GDM1 (cell line): ENCODE data around the gene TMEM88.
"Not testable (repeated sequence)": the region's sequence is repeated elsewhere in the genome, so short reads cannot be mapped to it uniquely, and the experiment has no call there.

Experiments
- DNase-seq: peaks from one replicate; lab custom pipeline; 2025; lab: John Stamatoyannopoulos, UW

TMEM88 gene

GRCh38 chr17:7856011-7856810 is 1.3 kb downstream of the TMEM88 start:
- peak; percentile 60 for DNase-seq

- DNase-seq = peak; percentile 98
These were observed 2.2 kb downstream of the TMEM88 start, which contains the start of gene NAA38 for GRCh38 chr17:7856811-7857712. Gene NAA38 (minus strand): TSS chr17:7857559. CDS start chr17:7857463, 96 bp downstream.

DNA sequence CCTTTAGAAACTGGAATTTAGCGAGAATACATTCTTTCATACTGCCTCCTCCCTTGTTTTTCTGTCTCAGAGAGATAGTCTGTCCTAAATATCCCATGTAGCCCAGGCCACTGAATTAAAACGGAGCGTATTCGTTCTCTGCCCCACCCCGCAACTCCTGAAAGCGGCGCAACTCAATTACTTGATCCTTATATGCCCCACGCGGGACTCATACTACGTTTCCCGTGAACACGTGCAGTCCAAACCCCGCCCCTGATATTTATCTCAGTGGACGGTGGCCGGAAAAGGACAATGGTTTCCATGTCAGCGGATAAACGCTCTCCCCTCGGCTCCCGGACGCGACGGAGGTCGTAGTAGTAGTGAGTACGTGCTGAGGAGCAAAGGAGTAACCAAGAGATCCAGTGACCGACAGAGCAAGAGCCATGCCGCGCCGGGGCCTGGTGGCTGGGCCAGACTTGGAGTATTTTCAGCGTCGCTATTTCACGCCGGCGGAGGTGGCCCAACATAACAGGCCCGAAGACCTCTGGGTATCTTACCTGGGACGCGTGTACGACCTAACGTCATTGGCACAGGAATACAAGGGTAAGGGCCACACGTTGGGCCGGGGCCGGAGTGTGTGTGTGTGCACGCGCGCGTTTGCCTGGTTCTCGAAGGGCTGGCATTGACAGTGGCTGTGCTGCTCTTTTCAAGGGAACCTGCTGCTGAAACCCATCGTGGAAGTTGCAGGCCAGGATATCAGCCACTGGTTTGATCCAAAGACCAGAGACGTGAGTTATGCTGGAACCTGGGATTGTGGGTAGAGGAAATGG is 3.1 kb downstream of the TMEM88 start, which contains the start of gene CYB5D1:
TSS of gene CYB5D1 (plus strand) at position 291 of the 809 bp plus-strand sequence. CDS start at position 423, 132 bp downstream.
- DNase-seq = peak; percentile 91

GRCh38 chr17:7858522-7858810 is 3.6 kb downstream of the TMEM88 start:
- no peak for DNase-seq

DNA sequence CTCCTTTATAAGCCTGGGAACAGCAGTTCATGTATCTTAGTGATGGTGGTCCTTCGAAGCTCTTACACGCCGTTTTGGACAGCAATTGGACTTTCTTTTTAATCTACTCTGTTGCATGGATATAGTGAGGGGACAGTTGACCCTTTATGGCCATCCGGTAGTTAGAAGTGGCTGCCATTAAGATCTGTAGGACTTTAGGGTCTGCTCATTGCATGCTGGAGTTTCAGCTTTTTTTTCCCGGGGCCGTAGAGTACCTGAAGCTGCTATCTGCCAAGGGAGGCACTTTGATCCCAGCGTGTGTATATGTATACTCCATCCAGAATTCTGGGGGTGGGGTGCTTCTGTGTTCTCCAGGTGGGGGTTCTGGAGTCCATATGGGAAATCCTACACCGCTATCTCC is 4.2 kb downstream of the TMEM88 start:
- DNase-seq = no peak

DNA sequence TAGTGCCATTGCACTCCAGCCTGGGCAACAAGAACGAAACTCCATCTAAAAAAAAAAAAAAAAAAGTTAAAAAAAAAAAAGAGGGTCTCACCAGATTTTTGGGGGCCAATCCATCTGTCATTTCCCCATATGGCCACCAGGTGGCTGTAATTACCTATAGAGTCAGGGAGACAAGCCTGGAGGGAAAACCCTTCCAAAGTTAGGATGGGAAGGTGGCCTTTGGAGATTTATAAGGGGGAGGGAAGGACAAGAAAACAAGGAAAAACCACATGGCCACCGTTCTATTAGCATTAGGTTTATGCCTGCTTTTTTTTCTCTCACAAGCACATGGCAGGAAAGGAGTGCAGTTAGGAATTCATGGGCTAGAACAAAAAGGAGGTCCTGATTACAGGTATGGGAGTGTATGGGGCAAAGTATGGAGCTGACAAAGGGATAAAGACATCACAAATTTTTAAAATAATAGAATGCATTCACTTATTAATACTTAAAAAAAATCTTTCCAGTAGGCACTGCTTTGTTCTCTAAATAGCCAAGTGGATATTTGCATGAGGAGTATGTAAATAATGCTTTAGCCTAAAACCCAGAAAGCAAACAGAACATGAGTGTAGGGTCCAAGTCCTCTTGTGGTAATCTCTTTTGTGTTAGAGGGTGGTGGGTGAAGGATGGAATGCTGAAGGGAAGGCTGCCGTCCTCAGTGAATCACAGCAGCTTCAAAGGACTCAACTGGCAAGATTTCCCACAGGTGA is 8.0 kb downstream of the TMEM88 start:
- peak; percentile 15 for DNase-seq

DNA sequence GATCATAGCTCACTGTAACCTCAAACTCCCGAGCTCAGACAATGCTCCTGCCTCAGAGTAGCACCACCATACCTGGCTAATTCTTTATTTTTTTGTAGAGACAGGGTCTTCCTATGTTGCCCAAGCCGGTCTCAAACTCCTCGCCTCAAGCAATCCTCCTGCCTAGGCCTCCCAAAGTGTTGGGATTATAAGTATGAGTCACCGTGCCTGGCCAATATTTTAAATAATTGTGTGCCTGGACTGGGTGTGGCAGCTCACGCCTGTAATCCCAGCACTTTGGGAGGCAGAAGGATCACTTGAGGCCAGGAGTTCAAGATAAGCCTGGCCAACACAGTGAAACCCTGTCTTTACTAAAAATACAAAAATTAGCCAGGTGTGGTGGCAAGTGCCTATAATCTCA is 9.5 kb downstream of the TMEM88 start:
- not testable (repeated sequence) for DNase-seq

- no peak for DNase-seq
These were observed 10.3 kb downstream of the TMEM88 start for GRCh38 chr17:7864995-7865650.

GRCh38 chr17:7867881-7868329 is 13.0 kb downstream of the TMEM88 start:
- peak; percentile 66 for DNase-seq

DNA sequence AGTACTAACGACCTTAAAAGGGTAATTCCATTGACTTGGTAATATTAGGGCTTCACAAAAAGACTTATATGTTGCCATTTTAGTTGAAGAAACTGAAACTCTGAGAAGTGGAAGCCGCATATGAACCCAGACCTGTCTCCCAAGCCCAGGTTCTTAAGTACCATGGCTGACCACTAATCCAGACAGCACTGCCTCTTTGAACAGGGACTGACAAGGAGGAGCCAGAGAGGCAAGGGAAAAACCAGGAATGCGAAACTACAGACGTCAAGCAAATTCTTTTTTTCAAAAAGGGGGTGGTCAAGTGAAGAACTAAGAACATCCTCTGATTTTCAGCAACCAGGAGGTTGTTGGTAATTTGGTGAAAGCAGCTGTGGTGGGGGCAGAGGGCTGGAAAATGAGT is 18.2 kb downstream of the TMEM88 start:
- DNase-seq = no peak

DNA sequence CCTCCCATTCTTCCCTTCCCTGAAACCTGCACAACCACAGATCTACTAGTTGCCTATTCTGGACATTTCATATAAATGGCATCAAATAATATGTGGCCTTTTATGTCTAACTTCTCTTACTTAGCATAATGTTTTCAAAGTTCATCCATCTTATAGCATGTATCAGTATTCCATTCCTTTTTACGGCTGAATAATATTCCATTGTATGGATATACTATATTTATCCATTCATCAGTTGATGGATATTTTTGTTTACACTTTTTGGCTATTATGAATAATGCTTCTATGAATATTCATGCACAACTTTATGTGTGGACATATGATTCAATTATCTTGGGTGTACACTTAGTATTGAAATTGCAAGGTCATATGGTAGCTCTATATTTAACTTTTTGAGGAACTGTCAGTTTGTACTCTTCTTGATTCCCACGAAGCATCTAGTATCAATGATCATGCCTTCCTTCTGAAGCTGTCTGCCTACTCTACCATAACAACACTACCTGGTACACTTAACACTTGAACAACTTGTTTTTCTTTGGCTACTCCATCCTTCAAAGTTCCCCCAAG is 21.0 kb downstream of the TMEM88 start:
- DNase-seq = no peak

GRCh38 chr17:7878234-7878633 is 23.4 kb downstream of the TMEM88 start:
- DNase-seq = no peak

DNA sequence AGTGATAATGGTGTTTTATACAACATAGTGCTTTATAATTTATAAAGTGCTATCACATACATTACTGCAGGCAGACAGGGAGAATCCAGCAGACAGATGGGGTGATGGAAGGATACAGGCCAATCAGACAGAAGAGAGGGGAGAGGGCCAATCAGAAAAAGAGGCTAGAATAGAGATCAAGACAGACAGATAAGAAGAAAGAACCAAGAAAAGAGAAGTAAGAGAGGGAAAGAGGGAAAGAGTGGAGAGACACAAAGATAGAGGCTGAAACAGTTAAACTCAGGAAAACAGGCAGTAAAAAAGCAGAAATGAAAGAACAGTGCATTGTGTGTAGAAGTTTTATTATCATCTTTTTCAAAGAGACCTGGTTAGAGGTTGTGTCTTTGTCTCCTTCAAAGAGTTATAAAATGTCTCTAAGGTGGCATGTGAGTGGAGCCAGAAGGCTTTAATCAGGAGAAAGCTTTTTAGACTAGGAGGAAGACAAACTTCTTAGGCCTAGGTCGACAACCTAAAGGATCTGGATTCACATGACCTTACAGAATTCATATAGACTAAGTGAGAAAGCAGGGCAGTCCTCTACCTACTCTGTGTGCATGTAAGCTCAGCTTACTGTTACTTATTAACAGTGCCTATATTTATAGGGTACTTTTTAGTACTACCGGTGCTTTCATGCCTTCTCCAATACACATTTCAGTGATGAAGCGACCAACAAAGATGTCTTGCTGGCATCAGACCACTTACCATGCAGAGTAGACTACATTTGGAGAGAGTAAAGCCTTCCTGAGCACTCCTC is 25.4 kb downstream of the TMEM88 start:
- DNase-seq = no peak

DNA sequence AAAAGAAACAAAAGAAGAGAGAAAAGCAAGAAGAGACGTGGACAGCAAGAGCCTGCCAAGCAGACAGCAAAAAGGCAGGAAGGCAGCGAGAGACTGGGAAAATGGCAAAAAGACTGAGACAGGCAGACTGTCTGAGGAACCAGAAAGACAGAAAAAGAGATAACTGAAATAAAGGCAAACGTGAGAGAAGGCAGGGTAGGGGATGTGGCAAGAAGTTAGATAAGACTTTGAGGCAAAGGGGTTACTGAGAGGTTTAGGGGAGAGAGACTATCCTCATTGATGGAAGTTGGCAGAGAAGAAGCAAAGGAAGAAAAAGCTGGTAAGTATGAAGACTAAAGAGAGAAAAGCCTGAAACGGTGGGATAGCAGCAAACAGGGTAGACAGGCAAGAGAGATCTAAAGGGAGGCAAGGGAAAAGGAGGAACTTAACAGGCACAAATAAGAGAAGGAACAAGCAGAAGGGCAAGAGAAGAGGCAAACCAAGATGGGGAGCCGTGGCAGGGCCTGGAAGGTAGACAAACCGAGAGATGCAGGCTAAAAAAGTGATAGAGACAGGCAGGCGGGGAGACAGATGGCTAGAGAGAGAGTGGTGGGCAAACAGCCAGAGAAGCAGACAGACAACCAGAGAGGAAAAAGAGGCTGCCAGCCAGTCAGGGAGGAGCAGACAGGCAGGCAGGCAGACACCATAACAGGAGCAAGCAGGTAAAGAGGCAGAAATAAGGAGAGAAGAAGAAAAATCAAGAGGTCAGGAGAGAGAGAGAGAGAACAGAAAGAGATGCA is 26.6 kb downstream of the TMEM88 start:
- no peak for DNase-seq

- DNase-seq = peak; percentile 41
These were observed 27.2 kb downstream of the TMEM88 start for GRCh38 chr17:7882068-7882467.

GRCh38 chr17:7882629-7883028 is 27.8 kb downstream of the TMEM88 start:
- no peak for DNase-seq

- DNase-seq = no peak
These were observed 29.0 kb downstream of the TMEM88 start for GRCh38 chr17:7883781-7884386.
